ENCODE results near the gene CD1D.

GRCh38 chr1:158186180-158186579, 5.5 kb downstream of the CD1D start:
- TF ChIP-seq, protein P1, sequence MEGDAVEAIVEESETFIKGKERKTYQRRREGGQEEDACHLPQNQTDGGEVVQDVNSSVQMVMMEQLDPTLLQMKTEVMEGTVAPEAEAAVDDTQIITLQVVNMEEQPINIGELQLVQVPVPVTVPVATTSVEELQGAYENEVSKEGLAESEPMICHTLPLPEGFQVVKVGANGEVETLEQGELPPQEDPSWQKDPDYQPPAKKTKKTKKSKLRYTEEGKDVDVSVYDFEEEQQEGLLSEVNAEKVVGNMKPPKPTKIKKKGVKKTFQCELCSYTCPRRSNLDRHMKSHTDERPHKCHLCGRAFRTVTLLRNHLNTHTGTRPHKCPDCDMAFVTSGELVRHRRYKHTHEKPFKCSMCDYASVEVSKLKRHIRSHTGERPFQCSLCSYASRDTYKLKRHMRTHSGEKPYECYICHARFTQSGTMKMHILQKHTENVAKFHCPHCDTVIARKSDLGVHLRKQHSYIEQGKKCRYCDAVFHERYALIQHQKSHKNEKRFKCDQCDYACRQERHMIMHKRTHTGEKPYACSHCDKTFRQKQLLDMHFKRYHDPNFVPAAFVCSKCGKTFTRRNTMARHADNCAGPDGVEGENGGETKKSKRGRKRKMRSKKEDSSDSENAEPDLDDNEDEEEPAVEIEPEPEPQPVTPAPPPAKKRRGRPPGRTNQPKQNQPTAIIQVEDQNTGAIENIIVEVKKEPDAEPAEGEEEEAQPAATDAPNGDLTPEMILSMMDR (IDR thresholded peaks at IDR 0.05) = no peak
- no peak for TF ChIP-seq POLR2A (IDR thresholded peaks at IDR 0.05)
- no peak for TF ChIP-seq POLR2AphosphoS5 (IDR thresholded peaks at IDR 0.05; ENCODE audit: insufficient read depth in 1 of 2, low read depth in 1 of 2)
